GM12873 (cell line): Measurements from ENCODE around the gene C1GALT1.

Source experiments
- TF ChIP-seq, protein P1 (sequence below): IDR thresholded peaks from 2 replicates; pipeline ENCODE4 v1.5.1; 2012; ENCODE audit warnings: low read depth, mild to moderate bottlenecking, moderate library complexity, low read length, control low read depth; ENCODE audit not compliant: insufficient read depth; ENCODE audit errors: missing control alignments

C1GALT1 gene

DNA sequence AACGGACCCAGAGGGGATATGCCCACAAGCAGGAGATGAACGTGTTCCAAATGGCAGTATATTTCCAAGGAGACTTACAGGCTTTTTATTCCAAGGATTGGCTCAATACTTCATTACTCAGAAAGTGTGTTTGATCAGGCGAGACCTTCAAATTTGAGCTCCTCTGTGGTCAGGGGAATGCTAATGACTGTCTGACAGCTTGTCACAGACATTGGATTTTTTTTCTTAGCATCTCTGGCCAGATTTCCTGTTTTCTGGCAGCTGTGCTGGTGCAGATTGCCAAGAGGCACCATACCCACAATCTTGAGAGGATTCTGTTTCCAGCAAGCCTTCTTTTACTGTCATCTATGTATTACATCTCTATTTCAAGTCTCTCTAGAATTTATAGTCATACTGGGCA, 93.8 kb downstream of the C1GALT1 start:
- TF ChIP-seq, protein P1, sequence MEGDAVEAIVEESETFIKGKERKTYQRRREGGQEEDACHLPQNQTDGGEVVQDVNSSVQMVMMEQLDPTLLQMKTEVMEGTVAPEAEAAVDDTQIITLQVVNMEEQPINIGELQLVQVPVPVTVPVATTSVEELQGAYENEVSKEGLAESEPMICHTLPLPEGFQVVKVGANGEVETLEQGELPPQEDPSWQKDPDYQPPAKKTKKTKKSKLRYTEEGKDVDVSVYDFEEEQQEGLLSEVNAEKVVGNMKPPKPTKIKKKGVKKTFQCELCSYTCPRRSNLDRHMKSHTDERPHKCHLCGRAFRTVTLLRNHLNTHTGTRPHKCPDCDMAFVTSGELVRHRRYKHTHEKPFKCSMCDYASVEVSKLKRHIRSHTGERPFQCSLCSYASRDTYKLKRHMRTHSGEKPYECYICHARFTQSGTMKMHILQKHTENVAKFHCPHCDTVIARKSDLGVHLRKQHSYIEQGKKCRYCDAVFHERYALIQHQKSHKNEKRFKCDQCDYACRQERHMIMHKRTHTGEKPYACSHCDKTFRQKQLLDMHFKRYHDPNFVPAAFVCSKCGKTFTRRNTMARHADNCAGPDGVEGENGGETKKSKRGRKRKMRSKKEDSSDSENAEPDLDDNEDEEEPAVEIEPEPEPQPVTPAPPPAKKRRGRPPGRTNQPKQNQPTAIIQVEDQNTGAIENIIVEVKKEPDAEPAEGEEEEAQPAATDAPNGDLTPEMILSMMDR: no peak

DNA sequence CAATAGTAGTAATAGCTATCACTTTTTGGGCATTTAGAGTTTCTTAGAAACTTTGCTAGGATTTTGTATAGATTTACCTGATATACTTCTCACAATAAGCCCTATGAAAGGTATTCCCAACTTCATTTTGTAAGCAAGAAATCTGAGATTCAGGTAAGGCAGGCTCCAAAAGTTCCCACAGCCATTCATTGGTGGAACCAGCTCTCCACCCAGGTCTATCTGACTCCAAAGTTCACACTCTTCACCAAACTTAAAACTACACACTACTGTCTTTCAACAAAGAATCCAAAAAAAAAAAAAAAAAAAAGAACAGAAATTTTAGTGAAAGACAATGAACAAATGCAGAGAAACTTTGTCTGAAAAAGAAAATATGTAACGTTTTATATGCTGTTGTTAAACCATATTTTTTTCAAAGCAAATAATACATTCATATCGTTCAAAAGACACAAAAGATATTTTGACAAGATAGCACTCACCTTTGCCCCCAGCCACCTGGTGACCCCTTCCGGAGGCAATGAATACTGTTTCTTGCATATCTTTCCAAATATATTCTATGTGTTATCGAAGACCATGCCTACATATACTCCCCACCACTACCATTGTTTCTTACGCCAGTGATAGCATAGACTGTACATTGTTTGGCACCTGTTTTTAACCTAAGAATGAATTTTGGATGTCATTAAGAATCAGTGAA, 108.2 kb downstream of the C1GALT1 start:
- TF ChIP-seq, protein P1: no peak

DNA sequence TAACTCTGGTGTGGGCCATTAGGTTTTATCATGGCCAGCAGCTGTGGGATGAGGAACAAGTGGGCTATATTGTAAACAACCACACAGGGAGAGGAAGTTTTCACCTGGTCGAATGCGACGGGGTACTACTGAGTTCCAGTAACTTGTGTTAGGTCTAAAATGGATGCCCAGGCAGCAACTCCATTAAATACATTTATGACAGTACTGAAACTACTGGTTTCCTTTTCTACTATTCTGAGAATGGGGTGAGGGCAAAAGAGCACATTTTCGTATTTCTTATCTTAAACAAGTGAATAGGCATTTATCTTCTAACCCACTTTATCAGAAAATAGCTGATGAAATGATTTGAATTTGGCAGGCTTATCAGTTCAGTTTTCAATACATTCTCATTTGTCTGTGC, 109.7 kb downstream of the C1GALT1 start:
- TF ChIP-seq, protein P1: no peak

DNA sequence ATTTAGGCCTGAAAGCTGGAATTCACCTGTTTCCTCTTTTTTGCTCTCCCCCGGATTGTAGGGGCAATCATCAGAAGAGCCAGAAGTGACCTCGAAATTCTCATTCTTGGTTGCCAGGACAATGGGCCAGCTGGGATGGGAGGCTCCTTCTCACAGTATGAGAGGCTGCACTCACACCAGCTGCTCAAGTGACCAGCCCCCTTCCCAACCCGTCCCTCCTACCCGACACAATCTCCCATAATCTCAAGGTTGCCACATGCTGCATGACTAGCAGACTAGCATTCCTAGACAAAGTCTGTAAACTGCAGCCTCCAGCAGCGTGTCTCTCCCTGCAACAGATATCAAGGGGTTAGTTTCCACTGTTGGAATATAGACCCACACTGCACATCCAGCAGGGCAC, 110.3 kb downstream of the C1GALT1 start:
- TF ChIP-seq, protein P1: no peak

DNA sequence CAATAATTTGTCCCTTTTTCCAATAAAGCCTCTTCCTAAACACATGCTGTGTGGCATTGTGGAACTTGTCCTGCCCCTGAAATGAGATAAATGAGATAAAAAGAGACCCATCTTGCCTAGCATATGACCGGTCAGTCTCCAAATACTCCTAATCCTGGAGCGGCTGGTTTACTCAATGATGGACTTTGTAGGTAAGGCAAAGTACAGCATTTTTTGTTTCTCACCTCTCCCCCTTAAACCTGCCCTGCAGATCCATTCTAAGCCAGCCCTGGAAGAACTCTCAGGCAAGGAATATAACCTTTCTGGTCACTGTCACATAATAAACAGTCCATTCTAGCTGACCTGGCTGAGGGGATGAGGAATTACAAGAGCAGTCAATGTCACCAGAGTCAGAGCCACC, 110.7 kb downstream of the C1GALT1 start:
- TF ChIP-seq, protein P1: no peak

DNA sequence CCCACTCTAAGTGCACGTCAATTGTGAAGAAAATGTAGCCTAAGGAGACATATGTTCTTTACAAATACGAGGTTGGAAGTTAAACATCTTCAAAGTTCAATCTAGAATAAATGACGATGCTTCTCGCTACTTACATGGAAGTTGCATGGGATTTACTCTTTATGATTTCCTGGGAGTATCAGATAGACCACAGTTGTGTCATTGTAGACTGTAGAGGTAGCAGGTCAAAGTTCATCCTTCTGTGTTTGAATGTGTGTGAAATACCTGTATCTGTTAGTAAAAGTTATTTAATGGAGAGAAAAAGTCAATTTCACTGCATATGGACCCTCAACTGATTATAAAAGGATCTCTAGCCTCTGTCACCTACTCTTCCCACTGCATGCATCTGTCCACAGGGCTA, 112.6 kb downstream of the C1GALT1 start:
- TF ChIP-seq, protein P1: no peak
